Measurements from ENCODE around the gene MDH1.
"Not testable (repeated sequence)": the region's sequence is repeated elsewhere in the genome, so short reads cannot be mapped to it uniquely, and the experiment has no call there.

The MDH1 gene

GRCh38 chr2:63589148-63589958, 590 bp downstream of the MDH1 start:
- no peak for DNase-seq

GRCh38 chr2:63590626-63591408, 2.1 kb downstream of the MDH1 start:
- DNase-seq, result no peak

- no peak for DNase-seq
Measured at GRCh38 chr2:63591566-63592175, 2.9 kb downstream of the MDH1 start.

- DNase-seq, result no peak
Measured at GRCh38 chr2:63594660-63595059, 5.9 kb downstream of the MDH1 start.

GRCh38 chr2:63596401-63596883, 7.7 kb downstream of the MDH1 start:
- no peak for DNase-seq

- no peak for DNase-seq
Measured at GRCh38 chr2:63598981-63599380, 10.2 kb downstream of the MDH1 start.

- DNase-seq, result no peak
Measured at GRCh38 chr2:63600881-63601460, 12.2 kb downstream of the MDH1 start.

GRCh38 chr2:63604666-63605065, 15.9 kb downstream of the MDH1 start:
- no peak for DNase-seq

GRCh38 chr2:63608865-63609264, 20.1 kb downstream of the MDH1 start:
- DNase-seq, result not testable (repeated sequence)

GRCh38 chr2:63610525-63610924, 21.8 kb downstream of the MDH1 start:
- no peak for DNase-seq

- DNase-seq, result no peak
Measured at GRCh38 chr2:63613391-63613901, 24.7 kb downstream of the MDH1 start.

GRCh38 chr2:63614448-63614968, 25.7 kb downstream of the MDH1 start:
- no peak for DNase-seq

GRCh38 chr2:63614983-63615945, 26.5 kb downstream of the MDH1 start:
- DNase-seq, result no peak

GRCh38 chr2:63617366-63617765, 28.6 kb downstream of the MDH1 start:
- DNase-seq, result no peak

GRCh38 chr2:63619328-63619727, 30.6 kb downstream of the MDH1 start:
- DNase-seq, result no peak

GRCh38 chr2:63622751-63623150, 34.0 kb downstream of the MDH1 start:
- DNase-seq, result no peak

- DNase-seq, result not testable (repeated sequence)
Measured at GRCh38 chr2:63623763-63624162, 35.0 kb downstream of the MDH1 start.

- DNase-seq, result no peak
Measured at GRCh38 chr2:63627866-63628265, 39.1 kb downstream of the MDH1 start.

- no peak for DNase-seq
Measured at GRCh38 chr2:63628403-63628942, 39.7 kb downstream of the MDH1 start.

- DNase-seq, result no peak
Measured at GRCh38 chr2:63631501-63631900, 42.7 kb downstream of the MDH1 start.

GRCh38 chr2:63632382-63632781, 43.6 kb downstream of the MDH1 start:
- DNase-seq, result no peak

Measured in T-helper 9 cell (primary cell).